Transverse colon (tissue), 4 donors: ENCODE data around the gene MCM8. TPM values are rescaled to one million over a fixed set of nuclear protein-coding genes. Genes with fewer than 3 reads are reported as not detected.

Source experiments
- DNase-seq: peaks from one replicate; pipeline ENCODE4 v3.0.0-alpha.2; 2019
- H3K27ac ChIP-seq, 4 donors: fragments of 200-600 bp; sonication (generic); 2 replicates each; pipeline ENCODE4 v1.5.1; 2016 to 2018; ENCODE audit warnings: inconsistent platforms in 4 of 4
- H3K27me3 ChIP-seq: fragments of 200-600 bp; sonication (generic); 2 replicates; pipeline ENCODE4 v1.5.1; 2017; ENCODE audit warnings: inconsistent platforms
- H3K36me3 ChIP-seq, 4 donors: fragments of 200-600 bp; sonication (generic); 2 replicates each; pipeline ENCODE4 v1.5.1; 2017 to 2019; ENCODE audit warnings: inconsistent platforms in 4 of 4
- H3K4me1 ChIP-seq, 4 donors: fragments of 200-600 bp; sonication (generic); 2 replicates each; pipeline ENCODE4 v1.5.1; 2017 to 2020; ENCODE audit warnings: inconsistent platforms in 4 of 4
- H3K4me3 ChIP-seq, 4 donors: fragments of 200-600 bp; sonication (generic); 1 replicate in 1 of 4; 2 replicates in 3 of 4; pipeline versions ENCODE4 v1.5.1 to v1.6.1; 2017 to 2019; ENCODE audit warnings: inconsistent platforms in 4 of 4
- H3K9me3 ChIP-seq, 2 donors: fragments of 200-600 bp; sonication (generic); 2 replicates each; pipeline ENCODE4 v1.5.1; 2017 to 2019; ENCODE audit warnings: inconsistent platforms in 2 of 2
- EP300 ChIP-seq: sonication (generic); formaldehyde crosslinking; IDR thresholded peaks from one replicate; pipeline ENCODE4 v1.6.1; 2017; ENCODE audit warnings: antibody characterized with exemption, low read depth
- POLR2A ChIP-seq: fragments of 450-650 bp; IDR thresholded peaks from one replicate; pipeline ENCODE4 v1.6.1; 2016; ENCODE audit warnings: antibody characterized with exemption, mild to moderate bottlenecking, moderate library complexity
- POLR2AphosphoS5 ChIP-seq, 3 donors: sonication (generic); formaldehyde crosslinking; IDR thresholded peaks; one replicate each; pipeline ENCODE4 v1.6.1; 2016; ENCODE audit warnings: antibody characterized with exemption in 3 of 3
- WGBS, 2 donors: methylation state at CpG; one replicate each; pipeline ENCODE4 v1.1.5; 2018; ENCODE audit warnings: low coverage in 1 of 2; 5-methylcytosine and 5-hydroxymethylcytosine counted together
- in situ Hi-C, 4 donors: fragments of 200-750 bp; cut with MboI; loops; one replicate each; pipeline versions ENCODE4 v1.15.0 to v1.15.1; 2017; ENCODE audit warnings: low sequenced_read_pairs in 3 of 4, low pct_ligation_motif_present in 1 of 4, low pct_unique_long_range_greater_than_20kb in 1 of 4
- intact Hi-C: fragments of 100-400 bp; cut with DNase I; formaldehyde crosslinking; loops from one replicate; pipeline ENCODE4 v1.15.1; 2023; ENCODE audit warnings: low total_unique reads
- total RNA-seq, 4 donors: library from RNA; depleted of rRNA; stranded (reverse); fragments of >200 nt; gene quantifications; one replicate each; pipeline ENCODE4 v1.1.0, GENCODE V29; 2016
- TF ChIP-seq, protein P1 (sequence below), 5 experiments: fragments of 200-600 bp in 3 of 5; fragments of 450-650 bp in 2 of 5; sonication (generic) in 3 of 5; IDR thresholded peaks; 1 replicate in 2 of 5; 2 replicates in 3 of 5; pipeline ENCODE4 v1.5.1; 2016 to 2017; ENCODE audit warnings: antibody characterized with exemption in 5 of 5, inconsistent platforms in 3 of 5, mild to moderate bottlenecking in 2 of 5, moderate library complexity in 1 of 5

Gene MCM8
- total RNA-seq, 4 donors from 2014 or later, result 2.6 to 8.6 (median 4.7) TPM

DNA sequence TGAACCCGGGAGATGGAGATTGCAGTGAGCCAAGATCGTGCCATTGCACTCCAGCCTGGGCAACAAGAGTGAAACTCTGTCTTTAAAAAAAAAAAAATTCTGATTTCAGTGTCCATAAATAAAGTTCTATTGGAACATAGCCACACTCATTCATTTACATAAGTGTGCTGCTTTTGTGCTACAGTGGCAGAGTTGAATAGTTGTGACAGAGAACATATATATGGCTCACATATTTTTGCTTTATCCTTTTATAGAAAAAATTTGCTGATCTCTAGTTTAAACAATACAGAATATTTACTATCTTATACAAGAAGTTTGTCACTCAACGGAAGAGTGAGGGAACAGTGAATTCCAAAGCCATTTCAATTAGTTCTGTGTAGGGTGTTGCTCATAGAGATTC lies 18.0 kb downstream of the MCM8 start:
- Histone ChIP-seq H3K4me1 (peaks cover 0 to 5% (median 2%) of the 10 kb centered on the region in 4 donors), H3K4me3 (no peak overlapping the region), H3K27ac (no peak overlapping the region), H3K36me3 (peaks cover 0 to 10% (median 4%) of the 10 kb centered on the region in 4 donors), H3K9me3 (no peaks in the 10 kb centered on the region), H3K27me3 (no peaks in the 10 kb centered on the region)
- no peak for DNase-seq
- in situ Hi-C loops, result no loop called here
- intact Hi-C loops, result no loop called here
- WGBS, 2 donors, result 90 to 91% methylated on average over 3 of the region's 3 CpGs
- TF ChIP-seq POLR2A (no peak), EP300 (no peak), POLR2AphosphoS5 (IDR thresholded peaks at IDR 0.05) (no peak)
- TF ChIP-seq, protein P1, sequence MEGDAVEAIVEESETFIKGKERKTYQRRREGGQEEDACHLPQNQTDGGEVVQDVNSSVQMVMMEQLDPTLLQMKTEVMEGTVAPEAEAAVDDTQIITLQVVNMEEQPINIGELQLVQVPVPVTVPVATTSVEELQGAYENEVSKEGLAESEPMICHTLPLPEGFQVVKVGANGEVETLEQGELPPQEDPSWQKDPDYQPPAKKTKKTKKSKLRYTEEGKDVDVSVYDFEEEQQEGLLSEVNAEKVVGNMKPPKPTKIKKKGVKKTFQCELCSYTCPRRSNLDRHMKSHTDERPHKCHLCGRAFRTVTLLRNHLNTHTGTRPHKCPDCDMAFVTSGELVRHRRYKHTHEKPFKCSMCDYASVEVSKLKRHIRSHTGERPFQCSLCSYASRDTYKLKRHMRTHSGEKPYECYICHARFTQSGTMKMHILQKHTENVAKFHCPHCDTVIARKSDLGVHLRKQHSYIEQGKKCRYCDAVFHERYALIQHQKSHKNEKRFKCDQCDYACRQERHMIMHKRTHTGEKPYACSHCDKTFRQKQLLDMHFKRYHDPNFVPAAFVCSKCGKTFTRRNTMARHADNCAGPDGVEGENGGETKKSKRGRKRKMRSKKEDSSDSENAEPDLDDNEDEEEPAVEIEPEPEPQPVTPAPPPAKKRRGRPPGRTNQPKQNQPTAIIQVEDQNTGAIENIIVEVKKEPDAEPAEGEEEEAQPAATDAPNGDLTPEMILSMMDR (IDR thresholded peaks at IDR 0.05), result no peak

DNA sequence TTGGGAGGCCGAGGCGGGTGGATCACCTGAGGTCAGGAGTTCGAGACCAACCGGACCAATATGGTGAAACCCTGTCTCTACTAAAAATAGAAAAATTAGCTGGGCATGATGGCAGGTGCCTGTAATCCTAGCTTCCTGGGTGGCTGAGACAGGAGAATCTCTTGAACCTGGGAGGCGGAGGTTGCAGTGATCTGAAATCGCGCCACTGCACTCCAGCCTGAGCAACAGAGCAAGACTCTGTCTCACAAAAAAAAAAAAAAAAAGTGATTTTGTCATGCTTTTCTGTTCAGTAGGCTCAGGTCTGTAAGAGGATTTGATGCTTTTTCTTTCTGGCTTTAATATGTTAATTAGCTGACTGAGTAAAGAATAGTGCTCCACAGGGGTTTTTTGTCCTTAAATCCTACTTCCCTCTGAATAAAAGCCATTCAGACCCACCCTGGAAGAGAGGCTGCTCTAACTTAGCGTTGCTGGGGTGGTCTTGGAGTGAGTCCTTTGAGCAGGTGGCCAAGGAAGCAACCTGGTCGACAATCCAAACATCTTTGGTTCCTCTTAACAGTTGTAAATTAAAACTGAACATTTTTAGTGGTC lies 19.0 kb downstream of the MCM8 start:
- intact Hi-C loops, result no loop called here
- in situ Hi-C loops, result no loop called here
- TF ChIP-seq POLR2AphosphoS5 (IDR thresholded peaks at IDR 0.05), result no peak
- TF ChIP-seq POLR2A, result no peak
- TF ChIP-seq, protein P1 (IDR thresholded peaks at IDR 0.05), result no peak
- no peak for TF ChIP-seq EP300

DNA sequence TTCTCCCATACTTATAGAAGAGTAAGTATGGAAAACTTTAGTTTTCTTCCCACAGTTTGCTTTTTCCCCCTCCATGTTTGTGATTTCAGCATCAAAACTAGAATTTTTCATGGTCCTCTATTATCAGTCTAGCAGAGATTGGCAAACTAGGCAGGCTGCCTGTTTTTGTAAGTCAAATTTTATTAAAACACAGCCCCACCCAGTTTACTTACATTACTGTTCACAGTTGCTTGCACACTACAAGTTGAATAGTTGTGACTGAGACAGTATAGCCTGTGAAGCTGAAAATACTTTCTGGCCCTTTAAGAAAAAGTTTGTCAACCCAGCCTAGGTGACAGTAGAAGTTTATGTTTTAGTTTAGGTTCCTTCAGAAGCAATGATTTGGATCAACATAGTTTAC lies 19.5 kb downstream of the MCM8 start:
- Histone ChIP-seq H3K27me3 (no peaks in the 10 kb centered on the region), H3K4me3 (no peak overlapping the region), H3K27ac (no peak overlapping the region), H3K9me3 (no peaks in the 10 kb centered on the region), H3K4me1 (peaks cover 0 to 8% (median 3%) of the 10 kb centered on the region in 4 donors), H3K36me3 (peaks cover 0 to 10% (median 4%) of the 10 kb centered on the region in 4 donors)
- intact Hi-C loops (no loop called here), in situ Hi-C loops (no loop called here)
- DNase-seq, result no peak
- TF ChIP-seq, protein P1 (IDR thresholded peaks at IDR 0.05), result no peak
- TF ChIP-seq POLR2AphosphoS5 (IDR thresholded peaks at IDR 0.05), result no peak
- no peak for TF ChIP-seq EP300
- no peak for TF ChIP-seq POLR2A

More for the DNA sequence above, 19.0 kb downstream of the MCM8 start:
- H3K27me3 ChIP-seq, result no peaks in the 10 kb centered on the region
- H3K4me1 ChIP-seq, result peaks cover 0 to 6% (median 2%) of the 10 kb centered on the region in 4 donors
- DNase-seq, result no peak
- no peak overlapping the region for H3K4me3 ChIP-seq
- H3K9me3 ChIP-seq, result no peaks in the 10 kb centered on the region
- peaks cover 0 to 10% (median 4%) of the 10 kb centered on the region in 4 donors for H3K36me3 ChIP-seq
- no peak overlapping the region for H3K27ac ChIP-seq
- WGBS, 2 donors, result 89 to 95% methylated on average over 7 to 9 of the region's 9 CpGs

DNA sequence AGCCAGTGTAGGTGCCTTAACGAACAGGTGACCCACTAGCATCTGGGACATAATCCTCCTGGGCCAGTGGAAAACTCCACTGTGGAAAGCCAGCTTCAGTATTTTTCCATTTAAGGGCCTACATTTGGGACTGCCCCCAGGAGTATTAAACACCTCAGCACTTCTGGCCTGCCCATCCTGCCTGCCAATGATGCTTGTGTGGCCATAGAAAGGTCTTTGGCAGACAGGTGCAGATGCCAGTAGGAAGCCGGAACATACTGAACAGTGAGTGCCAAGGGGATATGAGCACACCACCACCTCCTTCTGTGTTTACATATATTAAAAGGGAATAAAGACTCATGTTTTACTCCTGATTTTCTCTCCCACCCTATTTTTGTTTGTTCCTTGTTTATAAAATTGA lies 19.9 kb downstream of the MCM8 start:
- no peak overlapping the region for H3K27ac ChIP-seq
- in situ Hi-C loops, result no loop called here
- H3K27me3 ChIP-seq, result no peaks in the 10 kb centered on the region
- TF ChIP-seq EP300, result no peak
- no peak for TF ChIP-seq POLR2AphosphoS5 (IDR thresholded peaks at IDR 0.05)
- TF ChIP-seq, protein P1 (IDR thresholded peaks at IDR 0.05), result no peak
- no peak for TF ChIP-seq POLR2A
- no peak for DNase-seq
- H3K4me1 ChIP-seq, result peaks cover 0 to 9% (median 3%) of the 10 kb centered on the region in 4 donors
- H3K4me3 ChIP-seq, result no peak overlapping the region
- intact Hi-C loops, result no loop called here
- H3K36me3 ChIP-seq, result peaks cover 0 to 10% (median 4%) of the 10 kb centered on the region in 4 donors
- WGBS, 2 donors, result 83 to 91% methylated on average over 1 to 2 of the region's 2 CpGs
- H3K9me3 ChIP-seq, result no peaks in the 10 kb centered on the region
